ENCODE results near the gene C19orf81. TPM values are rescaled to one million over a fixed set of nuclear protein-coding genes. Genes with fewer than 3 reads are reported as not detected.

C19orf81 gene
- total and polyA plus RNA-seq, 2 donors (not counting 3 experiments of a cell fraction or from before 2014, with no cell fraction given): 0.79 to 2.5 TPM

DNA sequence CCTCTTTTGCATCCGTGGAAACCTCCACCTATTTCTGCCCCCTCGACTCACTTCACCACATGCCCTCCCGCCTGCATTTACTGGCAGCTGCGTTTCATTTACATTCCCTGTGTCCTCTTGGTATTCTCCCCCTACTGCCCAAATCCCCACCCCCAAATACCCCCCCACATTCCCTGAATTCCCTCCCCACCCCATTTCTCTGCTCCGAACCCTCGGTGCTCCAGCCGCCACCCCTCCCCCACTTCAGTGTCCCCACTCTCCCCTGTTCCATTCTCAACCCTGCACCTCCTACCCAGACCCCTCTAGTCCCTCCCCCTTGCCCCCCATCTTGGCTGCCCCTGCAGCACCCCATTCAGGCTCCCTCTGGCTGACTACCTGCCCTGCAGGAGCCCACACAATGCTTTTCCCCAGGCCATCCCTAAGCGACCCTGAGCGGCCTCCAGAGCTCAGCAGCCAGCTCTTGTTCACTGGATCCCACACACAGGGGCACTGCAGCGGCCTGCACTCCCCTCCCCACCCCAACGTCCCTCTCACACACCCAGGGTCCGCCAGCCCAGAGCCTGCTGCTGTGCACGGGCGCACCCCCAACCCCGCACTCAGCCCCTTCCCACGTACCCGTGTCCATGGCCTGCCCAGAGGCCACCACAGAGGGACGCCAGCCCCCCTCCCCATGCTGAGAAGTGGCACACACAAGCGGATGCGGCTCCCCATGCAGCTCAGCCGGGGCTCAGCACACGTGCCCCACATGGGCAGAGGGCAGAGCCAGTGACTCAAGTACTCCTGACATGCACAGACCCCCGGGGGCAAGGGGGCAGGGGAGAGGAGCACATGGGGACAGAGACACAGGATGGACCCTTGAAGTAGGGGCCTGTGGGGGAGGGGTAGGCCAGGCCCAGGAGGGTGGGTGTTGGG, 44.1 kb downstream of the C19orf81 start:
- BruUV-seq (replicated peaks): no TSS peak
- Histone ChIP-seq H3K27me3 (ENCODE audit: control insufficient read depth in 2 of 2, insufficient read depth in 2 of 2, low read length in 2 of 2) (peaks cover 12 to 22% of the 10 kb centered on the region in 2 experiments), H3K79me2 (ENCODE audit: control insufficient read depth, insufficient read depth, low read length) (no peaks in the 10 kb centered on the region), H3K27ac (ENCODE audit: insufficient read depth, low read depth, low read length) (no peak overlapping the region), H3K36me3 (ENCODE audit: control insufficient read depth in 2 of 2, extremely low read depth in 1 of 2, insufficient read depth in 2 of 2, low read length in 2 of 2) (no peaks in the 10 kb centered on the region), H3K9ac (replicated peaks; ENCODE audit: extremely low read depth, insufficient read depth, low read length) (no peak overlapping the region), H2AFZ (ENCODE audit: low read depth, low read length) (no peak overlapping the region), H3K4me2 (ENCODE audit: insufficient read depth, low read length) (no peak overlapping the region), H3K9me3 (replicated peaks; ENCODE audit: control insufficient read depth, insufficient read depth, low read length) (no peaks in the 10 kb centered on the region), H3K4me1 (ENCODE audit: control insufficient read depth, extremely low read depth, insufficient read depth, low read length) (no peaks in the 10 kb centered on the region), H3K9me1 (replicated peaks; ENCODE audit: control insufficient read depth, extremely low read depth, insufficient read depth, low read length) (no peaks in the 10 kb centered on the region), H4K20me1 (replicated peaks; ENCODE audit: control insufficient read depth, extremely low read depth, insufficient read depth, low read length) (no peaks in the 10 kb centered on the region), H3K4me3 (replicated peaks in 1 of 3; ENCODE audit: insufficient read depth in 1 of 3, low read depth in 1 of 3, low read length in 3 of 3) (no peak overlapping the region)
- CTCF ChIA-PET: no interaction called here
- no peak for DNase-seq (ENCODE audit: low read depth, low spot score)
- dilution Hi-C loops (cut with MboI; ENCODE audit: extremely low pct_ligation_motif_present, low sequenced_read_pairs) (no loop called here), intact Hi-C loops (cut with micrococcal nuclease) (no loop called here)
- no peak for FAIRE-seq
- no peak for TF ChIP-seq JUN (IDR thresholded peaks at IDR 0.05; ENCODE audit: borderline replicate concordance, insufficient read depth, insufficient read length, low read depth)
- no peak for TF ChIP-seq POLR2AphosphoS5 (IDR thresholded peaks at IDR 0.05; ENCODE audit: insufficient read depth, low read depth, low read length)
- no peak for TF ChIP-seq POLR2A (IDR thresholded peaks at IDR 0.05; ENCODE audit: low read depth, low read length)
- TF ChIP-seq FOS (IDR thresholded peaks at IDR 0.05; ENCODE audit: borderline replicate concordance, insufficient read depth, low read length): no peak
- no peak for TF ChIP-seq MYC (IDR thresholded peaks at IDR 0.05; ENCODE audit: low read depth, low read length)
- no peak for TF ChIP-seq EZH2 (IDR thresholded peaks at IDR 0.05; ENCODE audit: borderline replicate concordance, low read depth, low read length, severe bottlenecking)
- TF ChIP-seq, protein P1, sequence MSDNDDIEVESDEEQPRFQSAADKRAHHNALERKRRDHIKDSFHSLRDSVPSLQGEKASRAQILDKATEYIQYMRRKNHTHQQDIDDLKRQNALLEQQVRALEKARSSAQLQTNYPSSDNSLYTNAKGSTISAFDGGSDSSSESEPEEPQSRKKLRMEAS (IDR thresholded peaks at IDR 0.05; ENCODE audit: insufficient read depth, insufficient read length): no peak
- no peak for TF ChIP-seq GATA2 (IDR thresholded peaks at IDR 0.05; ENCODE audit: insufficient read depth, insufficient read length, low read depth, low read length)
- no peak for TF ChIP-seq CTCF (IDR thresholded peaks at IDR 0.05; ENCODE audit: extremely low read depth in 1 of 2, insufficient read depth in 1 of 2, low read depth in 1 of 2, low read length in 2 of 2)
- POLR2A ChIA-PET: no interaction called here

All from endothelial cell of umbilical vein (primary cell).